Measurements from ENCODE around the gene GAB2.

GAB2 gene

DNA sequence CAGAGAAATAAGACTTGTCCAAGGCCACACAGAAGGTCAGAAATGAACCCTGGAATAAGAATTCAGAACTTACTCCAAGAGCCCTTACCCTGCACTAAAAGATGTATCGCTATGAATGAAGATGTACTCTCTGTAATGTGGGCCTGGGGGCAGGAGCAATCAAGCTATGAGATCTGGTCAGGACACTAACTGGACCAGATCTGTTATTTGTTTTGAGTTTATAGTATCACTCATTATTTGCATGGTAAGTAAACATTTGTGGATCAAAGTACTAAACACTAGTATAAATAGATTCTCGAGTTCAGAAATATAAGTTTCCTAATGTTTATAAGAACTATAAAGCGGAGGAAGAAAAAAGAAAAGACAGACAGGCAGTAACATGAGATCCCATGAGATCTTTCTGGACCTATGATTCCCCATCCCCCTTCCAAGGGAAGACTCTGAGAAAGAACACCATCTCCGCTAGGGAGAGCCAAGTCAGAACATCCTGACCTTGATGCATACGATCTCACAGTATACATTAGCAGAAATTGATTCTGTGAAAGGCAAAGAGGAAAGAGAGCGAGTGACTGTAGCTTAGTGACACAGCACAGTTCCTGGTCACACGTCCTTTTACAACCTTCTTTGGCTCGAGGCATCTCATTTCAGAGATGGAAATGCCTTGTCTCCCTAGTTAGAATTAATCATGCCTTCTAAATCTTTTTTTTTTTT is 157.7 kb downstream of the GAB2 start:
- no peak for ATAC-seq
- TF ChIP-seq BACH2 (CRISPR knock-in tag; IDR thresholded peaks at IDR 0.05; ENCODE audit: borderline replicate concordance) (no peak), CSDC2 (CRISPR knock-in tag; IDR thresholded peaks at IDR 0.05) (no peak), OSR1 (CRISPR knock-in tag; IDR thresholded peaks at IDR 0.05) (no peak), GLIS3 (CRISPR knock-in tag; IDR thresholded peaks at IDR 0.05) (no peak), ZNF565 (CRISPR knock-in tag; conservative IDR thresholded peaks at IDR 0.05; ENCODE audit: low read depth) (no peak), ZC3H10 (CRISPR knock-in tag; IDR thresholded peaks at IDR 0.05) (no peak), ZFP30 (CRISPR knock-in tag; IDR thresholded peaks at IDR 0.05) (no peak), ZNF8 (CRISPR knock-in tag; IDR thresholded peaks at IDR 0.05) (no peak), TCF4 (CRISPR knock-in tag; IDR thresholded peaks at IDR 0.05; ENCODE audit: borderline replicate concordance) (no peak), TOX (CRISPR knock-in tag; IDR thresholded peaks at IDR 0.05; ENCODE audit: borderline replicate concordance) (no peak), ZFP3 (CRISPR knock-in tag; IDR thresholded peaks at IDR 0.05) (no peak)
- TF ChIP-seq, protein P1, sequence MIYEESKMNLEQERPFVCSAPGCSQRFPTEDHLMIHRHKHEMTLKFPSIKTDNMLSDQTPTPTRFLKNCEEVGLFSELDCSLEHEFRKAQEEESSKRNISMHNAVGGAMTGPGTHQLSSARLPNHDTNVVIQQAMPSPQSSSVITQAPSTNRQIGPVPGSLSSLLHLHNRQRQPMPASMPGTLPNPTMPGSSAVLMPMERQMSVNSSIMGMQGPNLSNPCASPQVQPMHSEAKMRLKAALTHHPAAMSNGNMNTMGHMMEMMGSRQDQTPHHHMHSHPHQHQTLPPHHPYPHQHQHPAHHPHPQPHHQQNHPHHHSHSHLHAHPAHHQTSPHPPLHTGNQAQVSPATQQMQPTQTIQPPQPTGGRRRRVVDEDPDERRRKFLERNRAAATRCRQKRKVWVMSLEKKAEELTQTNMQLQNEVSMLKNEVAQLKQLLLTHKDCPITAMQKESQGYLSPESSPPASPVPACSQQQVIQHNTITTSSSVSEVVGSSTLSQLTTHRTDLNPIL (CRISPR knock-in tag; IDR thresholded peaks at IDR 0.05; ENCODE audit: low read depth), result no peak
- TF ChIP-seq, protein P2, sequence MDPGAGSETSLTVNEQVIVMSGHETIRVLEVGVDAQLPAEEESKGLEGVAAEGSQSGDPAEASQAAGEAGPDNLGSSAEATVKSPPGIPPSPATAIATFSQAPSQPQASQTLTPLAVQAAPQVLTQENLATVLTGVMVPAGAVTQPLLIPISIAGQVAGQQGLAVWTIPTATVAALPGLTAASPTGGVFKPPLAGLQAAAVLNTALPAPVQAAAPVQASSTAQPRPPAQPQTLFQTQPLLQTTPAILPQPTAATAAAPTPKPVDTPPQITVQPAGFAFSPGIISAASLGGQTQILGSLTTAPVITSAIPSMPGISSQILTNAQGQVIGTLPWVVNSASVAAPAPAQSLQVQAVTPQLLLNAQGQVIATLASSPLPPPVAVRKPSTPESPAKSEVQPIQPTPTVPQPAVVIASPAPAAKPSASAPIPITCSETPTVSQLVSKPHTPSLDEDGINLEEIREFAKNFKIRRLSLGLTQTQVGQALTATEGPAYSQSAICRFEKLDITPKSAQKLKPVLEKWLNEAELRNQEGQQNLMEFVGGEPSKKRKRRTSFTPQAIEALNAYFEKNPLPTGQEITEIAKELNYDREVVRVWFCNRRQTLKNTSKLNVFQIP (CRISPR knock-in tag; IDR thresholded peaks at IDR 0.05; ENCODE audit: borderline replicate concordance, low read depth), result no peak
- TF ChIP-seq, protein P3, sequence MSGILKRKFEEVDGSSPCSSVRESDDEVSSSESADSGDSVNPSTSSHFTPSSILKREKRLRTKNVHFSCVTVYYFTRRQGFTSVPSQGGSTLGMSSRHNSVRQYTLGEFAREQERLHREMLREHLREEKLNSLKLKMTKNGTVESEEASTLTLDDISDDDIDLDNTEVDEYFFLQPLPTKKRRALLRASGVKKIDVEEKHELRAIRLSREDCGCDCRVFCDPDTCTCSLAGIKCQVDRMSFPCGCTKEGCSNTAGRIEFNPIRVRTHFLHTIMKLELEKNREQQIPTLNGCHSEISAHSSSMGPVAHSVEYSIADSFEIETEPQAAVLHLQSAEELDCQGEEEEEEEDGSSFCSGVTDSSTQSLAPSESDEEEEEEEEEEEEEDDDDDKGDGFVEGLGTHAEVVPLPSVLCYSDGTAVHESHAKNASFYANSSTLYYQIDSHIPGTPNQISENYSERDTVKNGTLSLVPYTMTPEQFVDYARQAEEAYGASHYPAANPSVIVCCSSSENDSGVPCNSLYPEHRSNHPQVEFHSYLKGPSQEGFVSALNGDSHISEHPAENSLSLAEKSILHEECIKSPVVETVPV (CRISPR knock-in tag; IDR thresholded peaks at IDR 0.05), result no peak

DNA sequence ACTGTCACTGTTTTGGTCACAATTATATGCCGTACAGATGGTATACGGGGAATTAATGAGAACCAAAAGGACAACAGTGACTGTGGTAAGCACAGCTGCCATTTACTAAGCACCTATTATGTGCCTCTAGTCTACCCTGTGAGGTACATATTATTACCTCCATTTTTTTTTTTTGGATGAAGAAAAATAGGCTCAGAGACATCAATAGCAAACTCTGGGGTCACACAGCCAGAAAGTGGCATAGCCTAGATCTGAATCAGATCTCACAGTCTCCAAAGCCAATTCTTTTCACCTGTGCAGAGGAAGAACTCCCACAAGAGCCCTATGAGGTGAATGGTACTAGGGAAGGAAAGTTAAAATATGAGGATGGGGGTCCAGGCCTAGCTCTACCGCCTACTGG is 160.0 kb downstream of the GAB2 start:
- ATAC-seq, result no peak

DNA sequence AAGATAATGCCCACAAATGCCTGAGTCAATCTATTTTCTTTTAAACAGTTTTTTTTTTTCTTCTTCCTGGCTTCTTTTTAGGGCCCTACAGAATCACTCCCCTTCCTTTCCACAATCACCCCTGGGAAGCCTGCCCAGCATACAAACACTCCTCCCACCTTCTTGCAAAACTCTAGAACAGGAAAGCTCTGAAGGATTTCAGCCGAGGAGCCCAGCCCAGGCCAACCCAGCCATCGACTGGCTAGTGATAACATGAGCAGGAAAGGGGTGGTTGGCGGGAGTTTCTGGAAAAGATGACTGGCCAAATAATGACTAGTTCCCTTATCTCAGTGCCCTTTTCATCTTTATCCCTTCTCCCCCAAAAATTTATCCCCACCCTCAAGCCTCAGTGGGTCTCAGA is 160.7 kb downstream of the GAB2 start:
- ATAC-seq, result no peak
- TF ChIP-seq, protein P1 (CRISPR knock-in tag; IDR thresholded peaks at IDR 0.05; ENCODE audit: low read depth), result no peak
- TF ChIP-seq ZNF70 (CRISPR knock-in tag; IDR thresholded peaks at IDR 0.05) (no peak), TCF4 (CRISPR knock-in tag; IDR thresholded peaks at IDR 0.05; ENCODE audit: borderline replicate concordance) (no peak), OSR1 (CRISPR knock-in tag; IDR thresholded peaks at IDR 0.05) (no peak), TOX (CRISPR knock-in tag; IDR thresholded peaks at IDR 0.05; ENCODE audit: borderline replicate concordance) (no peak), PPARA (CRISPR knock-in tag; IDR thresholded peaks at IDR 0.05; ENCODE audit: borderline replicate concordance) (no peak), ARNTL (CRISPR knock-in tag; IDR thresholded peaks at IDR 0.05; ENCODE audit: borderline replicate concordance, low read depth) (no peak), ZFP3 (CRISPR knock-in tag; IDR thresholded peaks at IDR 0.05) (no peak)
- TF ChIP-seq, protein P3 (CRISPR knock-in tag; IDR thresholded peaks at IDR 0.05), result no peak
- TF ChIP-seq, protein P4, sequence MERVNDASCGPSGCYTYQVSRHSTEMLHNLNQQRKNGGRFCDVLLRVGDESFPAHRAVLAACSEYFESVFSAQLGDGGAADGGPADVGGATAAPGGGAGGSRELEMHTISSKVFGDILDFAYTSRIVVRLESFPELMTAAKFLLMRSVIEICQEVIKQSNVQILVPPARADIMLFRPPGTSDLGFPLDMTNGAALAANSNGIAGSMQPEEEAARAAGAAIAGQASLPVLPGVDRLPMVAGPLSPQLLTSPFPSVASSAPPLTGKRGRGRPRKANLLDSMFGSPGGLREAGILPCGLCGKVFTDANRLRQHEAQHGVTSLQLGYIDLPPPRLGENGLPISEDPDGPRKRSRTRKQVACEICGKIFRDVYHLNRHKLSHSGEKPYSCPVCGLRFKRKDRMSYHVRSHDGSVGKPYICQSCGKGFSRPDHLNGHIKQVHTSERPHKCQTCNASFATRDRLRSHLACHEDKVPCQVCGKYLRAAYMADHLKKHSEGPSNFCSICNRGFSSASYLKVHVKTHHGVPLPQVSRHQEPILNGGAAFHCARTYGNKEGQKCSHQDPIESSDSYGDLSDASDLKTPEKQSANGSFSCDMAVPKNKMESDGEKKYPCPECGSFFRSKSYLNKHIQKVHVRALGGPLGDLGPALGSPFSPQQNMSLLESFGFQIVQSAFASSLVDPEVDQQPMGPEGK (CRISPR knock-in tag; IDR thresholded peaks at IDR 0.05; ENCODE audit: borderline replicate concordance), result no peak

More for the DNA sequence above, 160.0 kb downstream of the GAB2 start:
- TF ChIP-seq, protein P5, sequence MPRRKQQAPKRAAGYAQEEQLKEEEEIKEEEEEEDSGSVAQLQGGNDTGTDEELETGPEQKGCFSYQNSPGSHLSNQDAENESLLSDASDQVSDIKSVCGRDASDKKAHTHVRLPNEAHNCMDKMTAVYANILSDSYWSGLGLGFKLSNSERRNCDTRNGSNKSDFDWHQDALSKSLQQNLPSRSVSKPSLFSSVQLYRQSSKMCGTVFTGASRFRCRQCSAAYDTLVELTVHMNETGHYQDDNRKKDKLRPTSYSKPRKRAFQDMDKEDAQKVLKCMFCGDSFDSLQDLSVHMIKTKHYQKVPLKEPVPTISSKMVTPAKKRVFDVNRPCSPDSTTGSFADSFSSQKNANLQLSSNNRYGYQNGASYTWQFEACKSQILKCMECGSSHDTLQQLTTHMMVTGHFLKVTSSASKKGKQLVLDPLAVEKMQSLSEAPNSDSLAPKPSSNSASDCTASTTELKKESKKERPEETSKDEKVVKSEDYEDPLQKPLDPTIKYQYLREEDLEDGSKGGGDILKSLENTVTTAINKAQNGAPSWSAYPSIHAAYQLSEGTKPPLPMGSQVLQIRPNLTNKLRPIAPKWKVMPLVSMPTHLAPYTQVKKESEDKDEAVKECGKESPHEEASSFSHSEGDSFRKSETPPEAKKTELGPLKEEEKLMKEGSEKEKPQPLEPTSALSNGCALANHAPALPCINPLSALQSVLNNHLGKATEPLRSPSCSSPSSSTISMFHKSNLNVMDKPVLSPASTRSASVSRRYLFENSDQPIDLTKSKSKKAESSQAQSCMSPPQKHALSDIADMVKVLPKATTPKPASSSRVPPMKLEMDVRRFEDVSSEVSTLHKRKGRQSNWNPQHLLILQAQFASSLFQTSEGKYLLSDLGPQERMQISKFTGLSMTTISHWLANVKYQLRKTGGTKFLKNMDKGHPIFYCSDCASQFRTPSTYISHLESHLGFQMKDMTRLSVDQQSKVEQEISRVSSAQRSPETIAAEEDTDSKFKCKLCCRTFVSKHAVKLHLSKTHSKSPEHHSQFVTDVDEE (CRISPR knock-in tag; IDR thresholded peaks at IDR 0.05), result no peak
- TF ChIP-seq OSR1 (CRISPR knock-in tag; IDR thresholded peaks at IDR 0.05), result no peak

Measured in SK-N-SH treated with all-trans-retinoic acid at 6 μM for 48 hours (cell line).